CD4-positive, CD25-positive, alpha-beta regulatory T cell (primary cell): ENCODE data around the gene CPOX. TPM values are rescaled to one million over a fixed set of nuclear protein-coding genes. Genes with fewer than 3 reads are reported as not detected.
"Not testable (repeated sequence)": the region's sequence is repeated elsewhere in the genome, so short reads cannot be mapped to it uniquely, and the experiment has no call there.

Experiments
- ATAC-seq, 2 donors: fragments of 150-1000 bp; cut with Tn5 transposase; one replicate each; pipeline ENCODE4 v1.10.0; 2021; ENCODE audit warnings: low read depth in 2 of 2, moderate number of reproducible peaks in 2 of 2, moderate library complexity in 1 of 2
- DNase-seq, 3 donors: peaks; one replicate each; pipeline versions ENCODE4 v3.0.0 to v3.0.0-alpha.2; 2012 to 2022; ENCODE audit warnings: mixed read lengths in 1 of 3
- H3K27ac ChIP-seq: one replicate; pipeline ENCODE4 v1.7.0; 2013; ENCODE audit warnings: mild to moderate bottlenecking, low read length; ENCODE audit not compliant: insufficient read depth, poor library complexity, severe bottlenecking
- H3K27me3 ChIP-seq: one replicate; pipeline ENCODE4 v1.7.0; 2013; ENCODE audit warnings: low read length; ENCODE audit not compliant: control insufficient read depth, insufficient read depth
- H3K36me3 ChIP-seq: one replicate; pipeline ENCODE4 v1.7.0; 2013; ENCODE audit warnings: mild to moderate bottlenecking, low read length, moderate library complexity; ENCODE audit not compliant: control insufficient read depth, insufficient read depth
- H3K4me1 ChIP-seq: 2 replicates; pipeline ENCODE4 v1.7.0; 2013; ENCODE audit warnings: mild to moderate bottlenecking, low read length; ENCODE audit not compliant: insufficient read depth, control insufficient read depth, poor library complexity, severe bottlenecking
- H3K4me3 ChIP-seq: one replicate; pipeline ENCODE4 v1.7.0; 2013; ENCODE audit warnings: low read depth, mild to moderate bottlenecking, low read length, moderate library complexity
- H3K9me3 ChIP-seq, 2 experiments: 1 replicate in 1 of 2; 2 replicates in 1 of 2; pipeline ENCODE4 v1.7.0; 2013; ENCODE audit warnings: low read length in 2 of 2, mild to moderate bottlenecking in 1 of 2, moderate library complexity in 1 of 2; ENCODE audit not compliant: control insufficient read depth in 2 of 2
- H3K27ac Mint-ChIP-seq, 3 donors: one replicate each; pipeline ENCODE4 v1.8.0; 2020 to 2022; ENCODE audit warnings: mild to moderate bottlenecking in 3 of 3, mixed read lengths in 3 of 3, moderate library complexity in 2 of 3
- H3K27me3 Mint-ChIP-seq: one replicate; pipeline ENCODE4 v1.8.0; 2022; ENCODE audit warnings: mild to moderate bottlenecking, mixed read lengths
- H3K36me3 Mint-ChIP-seq: one replicate; pipeline ENCODE4 v1.8.0; 2020; ENCODE audit warnings: mixed read lengths
- H3K4me1 Mint-ChIP-seq, 4 donors: one replicate each; pipeline ENCODE4 v1.8.0; 2020 to 2022; ENCODE audit warnings: mixed read lengths in 4 of 4, mild to moderate bottlenecking in 1 of 4
- H3K4me3 Mint-ChIP-seq, 4 donors: one replicate each; pipeline ENCODE4 v1.8.0; 2020 to 2022; ENCODE audit warnings: mild to moderate bottlenecking in 4 of 4, mixed read lengths in 4 of 4, moderate library complexity in 3 of 4
- H3K9me3 Mint-ChIP-seq, 7 donors: one replicate each; pipeline ENCODE4 v1.8.0; 2020 to 2022; ENCODE audit warnings: mixed read lengths in 7 of 7, mild to moderate bottlenecking in 3 of 7, moderate library complexity in 2 of 7
- polyA plus RNA-seq, 4 donors: library from polyadenylated mRNA; unstranded; fragments of 300-500 nt; fragmentation: Illumina TruSeq; gene quantifications; one replicate each; pipeline ENCODE4 v1.2.3, GENCODE V29; 2021
- total RNA-seq: library from RNA; stranded (reverse); gene quantifications from one replicate; pipeline ENCODE4 v1.2.3, GENCODE V29; 2022

Gene CPOX
- total and polyA plus RNA-seq, 5 donors from 2014 or later: 7.1 to 22.8 (median 7.2) TPM

- H3K4me3 Mint-ChIP-seq, H3K9me3 Mint-ChIP-seq, ATAC-seq, H3K36me3 ChIP-seq, H3K27me3 ChIP-seq, H3K9me3 ChIP-seq, H3K27me3 Mint-ChIP-seq, H3K4me3 ChIP-seq, DNase-seq, H3K36me3 Mint-ChIP-seq, H3K27ac ChIP-seq: not testable (repeated sequence)
- H3K27ac Mint-ChIP-seq: peak overlapping the region in 1 of 3 donors; percentile 19
- peaks cover 58% of the 10 kb centered on the region for H3K4me1 ChIP-seq
- H3K4me1 Mint-ChIP-seq: peaks cover 44 to 76% (median 57%) of the 10 kb centered on the region in 4 donors
These were observed 33.6 kb downstream of the CPOX start for GRCh38 chr3:98559769-98560168.

GRCh38 chr3:98558100-98558827, 35.1 kb downstream of the CPOX start:
- Mint-ChIP-seq H3K4me3 (peak overlapping the region in 1 of 4 donors; percentile 86), H3K27me3 (no peaks in the 10 kb centered on the region), H3K9me3 (peaks cover 0 to 4% (median 0%) of the 10 kb centered on the region in 7 donors), H3K36me3 (no peaks in the 10 kb centered on the region), H3K4me1 (peaks cover 44 to 69% (median 52%) of the 10 kb centered on the region in 4 donors), H3K27ac (peak overlapping the region; percentile 22 to 98 (median 86))
- Histone ChIP-seq H3K4me3 (peak overlapping the region; percentile 69), H3K4me1 (peaks cover 44% of the 10 kb centered on the region), H3K27me3 (no peaks in the 10 kb centered on the region), H3K27ac (peak overlapping the region; percentile 90), H3K9me3 (no peaks in the 10 kb centered on the region), H3K36me3 (no peaks in the 10 kb centered on the region)
- DNase-seq: no peak
- ATAC-seq: no peak

GRCh38 chr3:98557324-98558010, 35.9 kb downstream of the CPOX start:
- Mint-ChIP-seq H3K4me3 (peak overlapping the region; percentile 56 to 89 (median 84)), H3K27me3 (no peaks in the 10 kb centered on the region), H3K9me3 (peaks cover 0 to 4% (median 0%) of the 10 kb centered on the region in 7 donors), H3K27ac (peak overlapping the region; percentile 86 to 96 (median 90)), H3K36me3 (no peaks in the 10 kb centered on the region), H3K4me1 (peaks cover 45 to 61% (median 52%) of the 10 kb centered on the region in 4 donors)
- Histone ChIP-seq H3K27ac (peak overlapping the region; percentile 90), H3K4me1 (peaks cover 36% of the 10 kb centered on the region), H3K9me3 (no peaks in the 10 kb centered on the region), H3K4me3 (peak overlapping the region; percentile 69), H3K36me3 (no peaks in the 10 kb centered on the region), H3K27me3 (no peaks in the 10 kb centered on the region)
- no peak for ATAC-seq
- DNase-seq: peak in 1 of 3 donors; percentile 74

- no peaks in the 10 kb centered on the region for H3K27me3 ChIP-seq
- peaks cover 45 to 55% (median 52%) of the 10 kb centered on the region in 4 donors for H3K4me1 Mint-ChIP-seq
- H3K36me3 Mint-ChIP-seq: no peaks in the 10 kb centered on the region
- H3K4me1 ChIP-seq: peaks cover 28% of the 10 kb centered on the region
- no peaks in the 10 kb centered on the region for H3K36me3 ChIP-seq
- H3K27me3 Mint-ChIP-seq: no peaks in the 10 kb centered on the region
- no peaks in the 10 kb centered on the region for H3K9me3 ChIP-seq
- peak overlapping the region; percentile 90 for H3K27ac ChIP-seq
- DNase-seq: peak; percentile 34 to 97 (median 46)
- peaks cover 0 to 4% (median 0%) of the 10 kb centered on the region in 7 donors for H3K9me3 Mint-ChIP-seq
- H3K4me3 ChIP-seq: peak overlapping the region; percentile 69
- H3K27ac Mint-ChIP-seq: peak overlapping the region; percentile 86 to 96 (median 90)
- H3K4me3 Mint-ChIP-seq: peak overlapping the region; percentile 56 to 86 (median 72)
- ATAC-seq: peak; percentile 95
These were observed 37.0 kb downstream of the CPOX start for GRCh38 chr3:98556164-98557130.

GRCh38 chr3:98555025-98555379, 38.4 kb downstream of the CPOX start:
- peaks cover 45 to 50% (median 48%) of the 10 kb centered on the region in 4 donors for H3K4me1 Mint-ChIP-seq
- Histone ChIP-seq H3K4me3 (peak overlapping the region; percentile 65), H3K27me3 (no peaks in the 10 kb centered on the region), H3K36me3 (no peaks in the 10 kb centered on the region), H3K27ac (peak overlapping the region; percentile 90), H3K9me3 (no peaks in the 10 kb centered on the region), H3K4me1 (peaks cover 28% of the 10 kb centered on the region)
- H3K27ac Mint-ChIP-seq: peak overlapping the region; percentile 32 to 86 (median 79)
- peaks cover 5% of the 10 kb centered on the region for H3K27me3 Mint-ChIP-seq
- ATAC-seq (no peak), DNase-seq (no peak)
- H3K9me3 Mint-ChIP-seq: peaks cover 0 to 5% (median 0%) of the 10 kb centered on the region in 7 donors
- H3K36me3 Mint-ChIP-seq: no peaks in the 10 kb centered on the region
- H3K4me3 Mint-ChIP-seq: peak overlapping the region in 2 of 4 donors; percentile 12 to 67

GRCh38 chr3:98554580-98554979, 38.8 kb downstream of the CPOX start:
- peaks cover 9% of the 10 kb centered on the region for H3K27me3 Mint-ChIP-seq
- Histone ChIP-seq H3K36me3 (no peaks in the 10 kb centered on the region), H3K4me1 (peaks cover 28% of the 10 kb centered on the region), H3K9me3 (no peaks in the 10 kb centered on the region), H3K27me3 (no peaks in the 10 kb centered on the region), H3K4me3 (peak overlapping the region; percentile 65), H3K27ac (no peak overlapping the region)
- no peak for ATAC-seq
- H3K36me3 Mint-ChIP-seq: peaks cover 4% of the 10 kb centered on the region
- H3K9me3 Mint-ChIP-seq: peaks cover 0 to 5% (median 0%) of the 10 kb centered on the region in 7 donors
- peak overlapping the region in 1 of 3 donors; percentile 79 for H3K27ac Mint-ChIP-seq
- H3K4me3 Mint-ChIP-seq: peak overlapping the region in 2 of 4 donors; percentile 38 to 67
- peaks cover 45 to 53% (median 48%) of the 10 kb centered on the region in 4 donors for H3K4me1 Mint-ChIP-seq
- no peak for DNase-seq

- H3K9me3 ChIP-seq: no peaks in the 10 kb centered on the region
- peak overlapping the region; percentile 65 for H3K4me3 ChIP-seq
- Mint-ChIP-seq H3K4me3 (peak overlapping the region in 1 of 4 donors; percentile 67), H3K9me3 (peaks cover 0 to 5% (median 0%) of the 10 kb centered on the region in 7 donors), H3K27ac (peak overlapping the region in 1 of 3 donors; percentile 20), H3K27me3 (peaks cover 14% of the 10 kb centered on the region), H3K4me1 (peaks cover 40 to 48% (median 45%) of the 10 kb centered on the region in 4 donors), H3K36me3 (peaks cover 6% of the 10 kb centered on the region)
- H3K27me3 ChIP-seq: no peaks in the 10 kb centered on the region
- H3K4me1 ChIP-seq: peaks cover 28% of the 10 kb centered on the region
- ATAC-seq (no peak), DNase-seq (peak in 1 of 3 donors; percentile 69)
- H3K27ac ChIP-seq: no peak overlapping the region
- H3K36me3 ChIP-seq: no peaks in the 10 kb centered on the region
These were observed 39.7 kb downstream of the CPOX start for GRCh38 chr3:98553753-98554152.
